Measurements from ENCODE around the gene ADAMTS15.

DNA sequence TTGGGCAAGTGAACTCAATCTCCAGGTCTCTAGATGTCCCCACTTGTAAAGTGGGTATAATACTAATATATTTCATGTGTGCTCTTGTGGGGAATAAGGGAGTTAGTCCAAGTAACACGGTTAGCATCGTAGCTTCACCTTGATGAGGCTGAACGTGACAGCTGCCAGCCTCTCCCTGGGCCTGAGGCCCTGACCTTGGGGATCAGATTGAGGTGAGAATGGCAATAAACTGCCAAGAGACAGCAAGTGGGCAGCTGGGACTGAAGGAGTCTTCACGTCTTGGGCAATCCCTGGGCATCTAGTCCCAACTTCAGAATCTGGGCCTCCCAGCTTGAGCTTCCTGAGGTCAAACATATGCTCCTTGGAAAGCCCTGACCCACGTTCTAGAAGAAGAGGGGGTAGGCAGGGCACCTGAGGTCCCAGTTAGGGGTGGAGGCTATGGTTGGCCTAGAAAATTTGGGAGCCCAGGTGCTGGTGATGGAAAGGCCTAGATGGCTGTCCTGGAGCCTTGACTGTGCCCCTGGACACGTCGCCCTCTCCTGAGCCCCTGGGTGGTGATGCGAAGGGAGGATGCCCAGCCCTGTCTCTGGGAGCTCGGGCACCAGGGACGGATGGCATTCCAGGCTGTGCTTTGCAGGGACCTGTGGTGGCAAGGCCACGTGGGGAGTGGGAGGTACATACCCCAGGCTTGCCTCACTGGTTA is 23.4 kb downstream of the ADAMTS15 start:
- TF ChIP-seq, protein P1, sequence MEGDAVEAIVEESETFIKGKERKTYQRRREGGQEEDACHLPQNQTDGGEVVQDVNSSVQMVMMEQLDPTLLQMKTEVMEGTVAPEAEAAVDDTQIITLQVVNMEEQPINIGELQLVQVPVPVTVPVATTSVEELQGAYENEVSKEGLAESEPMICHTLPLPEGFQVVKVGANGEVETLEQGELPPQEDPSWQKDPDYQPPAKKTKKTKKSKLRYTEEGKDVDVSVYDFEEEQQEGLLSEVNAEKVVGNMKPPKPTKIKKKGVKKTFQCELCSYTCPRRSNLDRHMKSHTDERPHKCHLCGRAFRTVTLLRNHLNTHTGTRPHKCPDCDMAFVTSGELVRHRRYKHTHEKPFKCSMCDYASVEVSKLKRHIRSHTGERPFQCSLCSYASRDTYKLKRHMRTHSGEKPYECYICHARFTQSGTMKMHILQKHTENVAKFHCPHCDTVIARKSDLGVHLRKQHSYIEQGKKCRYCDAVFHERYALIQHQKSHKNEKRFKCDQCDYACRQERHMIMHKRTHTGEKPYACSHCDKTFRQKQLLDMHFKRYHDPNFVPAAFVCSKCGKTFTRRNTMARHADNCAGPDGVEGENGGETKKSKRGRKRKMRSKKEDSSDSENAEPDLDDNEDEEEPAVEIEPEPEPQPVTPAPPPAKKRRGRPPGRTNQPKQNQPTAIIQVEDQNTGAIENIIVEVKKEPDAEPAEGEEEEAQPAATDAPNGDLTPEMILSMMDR (conservative IDR thresholded peaks at IDR 0.05 in 1 of 2, IDR thresholded peaks at IDR 0.05 in 1 of 2; ENCODE audit: extremely low read depth in 1 of 2, insufficient read depth in 1 of 2, low read depth in 1 of 2, low read length in 2 of 2): no peak
- no peak for TF ChIP-seq EZH2 (IDR thresholded peaks at IDR 0.05; ENCODE audit: borderline replicate concordance, low read length)

Data from mammary epithelial cell (primary cell).